Spleen (tissue), 7 donors: ENCODE measurements around the gene PER1.

Source experiments
- POLR2A ChIP-seq, 3 donors: fragments of 450-650 bp; IDR thresholded peaks; one replicate each; pipeline ENCODE4 v1.5.1; 2017; ENCODE audit warnings: antibody characterized with exemption in 3 of 3, mild to moderate bottlenecking in 1 of 3
- TF ChIP-seq, protein P1 (sequence below), 11 experiments: fragments of 200-600 bp in 7 of 11; fragments of 450-650 bp in 4 of 11; sonication (generic) in 4 of 11; IDR thresholded peaks in 8 of 11; conservative IDR thresholded peaks in 3 of 11; 1 replicate in 7 of 11; 2 replicates in 4 of 11; pipeline versions ENCODE4 v1.4.0 to v1.8.0; 2016 to 2021; ENCODE audit warnings: antibody characterized with exemption in 11 of 11, inconsistent platforms in 4 of 11, mild to moderate bottlenecking in 1 of 11
- donor health status: DM: no; HTN: no; CAD: no; lungs with moderate emphysema.
- donor health status: DM: no; HTN: no; CAD: no.
- donor health status: DM: no; HTN: no; CAD: no.

- TF ChIP-seq, protein P1, sequence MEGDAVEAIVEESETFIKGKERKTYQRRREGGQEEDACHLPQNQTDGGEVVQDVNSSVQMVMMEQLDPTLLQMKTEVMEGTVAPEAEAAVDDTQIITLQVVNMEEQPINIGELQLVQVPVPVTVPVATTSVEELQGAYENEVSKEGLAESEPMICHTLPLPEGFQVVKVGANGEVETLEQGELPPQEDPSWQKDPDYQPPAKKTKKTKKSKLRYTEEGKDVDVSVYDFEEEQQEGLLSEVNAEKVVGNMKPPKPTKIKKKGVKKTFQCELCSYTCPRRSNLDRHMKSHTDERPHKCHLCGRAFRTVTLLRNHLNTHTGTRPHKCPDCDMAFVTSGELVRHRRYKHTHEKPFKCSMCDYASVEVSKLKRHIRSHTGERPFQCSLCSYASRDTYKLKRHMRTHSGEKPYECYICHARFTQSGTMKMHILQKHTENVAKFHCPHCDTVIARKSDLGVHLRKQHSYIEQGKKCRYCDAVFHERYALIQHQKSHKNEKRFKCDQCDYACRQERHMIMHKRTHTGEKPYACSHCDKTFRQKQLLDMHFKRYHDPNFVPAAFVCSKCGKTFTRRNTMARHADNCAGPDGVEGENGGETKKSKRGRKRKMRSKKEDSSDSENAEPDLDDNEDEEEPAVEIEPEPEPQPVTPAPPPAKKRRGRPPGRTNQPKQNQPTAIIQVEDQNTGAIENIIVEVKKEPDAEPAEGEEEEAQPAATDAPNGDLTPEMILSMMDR (IDR thresholded peaks at IDR 0.05 in 8 of 11, conservative IDR thresholded peaks at IDR 0.05 in 3 of 11), result no peak
- TF ChIP-seq POLR2A (IDR thresholded peaks at IDR 0.05), result no peak
Observed at GRCh38 chr17:8167526-8167925, 15.3 kb upstream of the PER1 start.
